Spleen (tissue), 11 donors: ENCODE results near the gene IRF2BPL. TPM values are rescaled to one million over a fixed set of nuclear protein-coding genes. Genes with fewer than 3 reads are reported as not detected.
A peak's percentile ranks its signal among the peaks of the same experiment; 100 is the strongest.

ENCODE experiments used
- DNase-seq: peaks from one replicate; pipeline ENCODE4 v3.0.0-alpha.2; 2020
- H3K27ac ChIP-seq, 8 donors: fragments of 200-600 bp; sonication (generic) in 7 of 8; 1 replicate in 4 of 8; 2 replicates in 4 of 8; pipeline versions ENCODE4 v1.5.0 to v1.8.0; 2016 to 2021; ENCODE audit warnings: inconsistent platforms in 4 of 8, mild to moderate bottlenecking in 4 of 8, moderate library complexity in 1 of 8
- H3K27me3 ChIP-seq, 7 donors: fragments of 200-600 bp; sonication (generic) in 6 of 7; replicated peaks in 1 of 7; 1 replicate in 4 of 7; 2 replicates in 3 of 7; pipeline versions ENCODE4 v1.5.0 to v1.8.0; 2016 to 2021; ENCODE audit warnings: inconsistent platforms in 3 of 7, mild to moderate bottlenecking in 1 of 7
- H3K36me3 ChIP-seq, 6 donors: fragments of 200-600 bp; sonication (generic) in 5 of 6; 1 replicate in 4 of 6; 2 replicates in 2 of 6; pipeline versions ENCODE4 v1.5.0 to v1.8.0; 2016 to 2021; ENCODE audit warnings: inconsistent platforms in 2 of 6
- H3K4me1 ChIP-seq, 6 donors: fragments of 200-600 bp; sonication (generic) in 5 of 6; 1 replicate in 3 of 6; 2 replicates in 3 of 6; pipeline versions ENCODE4 v1.5.0 to v1.8.0; 2016 to 2021; ENCODE audit warnings: inconsistent platforms in 3 of 6
- H3K4me3 ChIP-seq, 8 donors: fragments of 200-600 bp; sonication (generic) in 7 of 8; 1 replicate in 4 of 8; 2 replicates in 4 of 8; pipeline versions ENCODE4 v1.5.0 to v1.8.0; 2016 to 2021; ENCODE audit warnings: inconsistent platforms in 4 of 8, mild to moderate bottlenecking in 4 of 8, moderate library complexity in 2 of 8
- H3K9me3 ChIP-seq, 8 donors: fragments of 200-600 bp; sonication (generic) in 7 of 8; 1 replicate in 4 of 8; 2 replicates in 4 of 8; pipeline versions ENCODE4 v1.5.0 to v1.8.0; 2016 to 2021; ENCODE audit warnings: inconsistent platforms in 4 of 8
- CTCF ChIP-seq, 11 experiments: fragments of 200-600 bp in 7 of 11; fragments of 450-650 bp in 4 of 11; sonication (generic) in 4 of 11; IDR thresholded peaks in 8 of 11; conservative IDR thresholded peaks in 3 of 11; 1 replicate in 7 of 11; 2 replicates in 4 of 11; pipeline versions ENCODE4 v1.4.0 to v1.8.0; 2016 to 2021; ENCODE audit warnings: antibody characterized with exemption in 11 of 11, inconsistent platforms in 4 of 11, mild to moderate bottlenecking in 1 of 11
- POLR2A ChIP-seq, 3 donors: fragments of 450-650 bp; IDR thresholded peaks; one replicate each; pipeline ENCODE4 v1.5.1; 2017; ENCODE audit warnings: antibody characterized with exemption in 3 of 3, mild to moderate bottlenecking in 1 of 3
- POLR2AphosphoS5 ChIP-seq, 3 donors: sonication (generic); formaldehyde crosslinking; IDR thresholded peaks; one replicate each; pipeline ENCODE4 v1.5.1; 2017; ENCODE audit warnings: antibody characterized with exemption in 3 of 3
- WGBS, 5 donors: extraction: QIAGEN DNeasy Blood & Tissue Kit in 3 of 5; methylation state at CpG; one replicate each; pipeline versions ENCODE4 v1.1.5 to v1.1.7; 2013 to 2018; 5-methylcytosine and 5-hydroxymethylcytosine counted together
- intact Hi-C: fragments of 100-400 bp; cut with DNase I; formaldehyde crosslinking; loops from one replicate; pipeline ENCODE4 v1.15.0; 2023; ENCODE audit warnings: low total_unique reads
- polyA plus RNA-seq, 3 donors: library from polyadenylated mRNA; stranded (reverse); fragments of 200-250 nt; gene quantifications; one replicate each; pipeline ENCODE4 v1.2.1, GENCODE V29; 2013
- total RNA-seq, 7 donors: library from RNA; depleted of rRNA in 3 of 7; stranded (reverse); fragments of >200 nt in 3 of 7; fragmentation: NEBNext Ultra II Directional in 4 of 7; extraction: Animal tissue kit (Norgen Biotek cat#: 25700) in 4 of 7; gene quantifications; one replicate each; pipeline versions ENCODE4 v1.1.0 to v1.2.1, GENCODE V29; 2016 to 2021
- donor health status: healthy with polysubstance abuse.
- donor health status: DM: no; HTN: no; CAD: no; lungs with moderate emphysema.
- donor health status: DM: no; HTN: no; CAD: no.
- donor health status: Bipolar disorder and iron deficiency.
- donor health status: healthy.
- donor health status: DM: no; HTN: no; CAD: no.
- donor health status: DM: yes; HTN: yes; CAD: no.

The IRF2BPL gene
- total and polyA plus RNA-seq, 10 donors = 4.1 to 62.7 (median 46.2) TPM

GRCh38 chr14:77043177-77043983 lies 14.9 kb upstream of the IRF2BPL start:
- Histone ChIP-seq H3K27ac (peak overlapping the region; percentile 90 to 100 (median 98)), H3K27me3 (no peaks in the 10 kb centered on the region), H3K4me1 (peaks cover 62 to 99% (median 89%) of the 10 kb centered on the region in 6 donors), H3K36me3 (no peaks in the 10 kb centered on the region), H3K4me3 (peak overlapping the region in 1 of 8 donors; percentile 13), H3K9me3 (no peaks in the 10 kb centered on the region)
- intact Hi-C loops = no loop called here
- 22 to 37% (median 27%) methylated on average over 10 of the region's 10 CpGs for WGBS, 5 donors
- TF ChIP-seq POLR2AphosphoS5 (IDR thresholded peaks at IDR 0.05) (peak in 1 of 3 donors; percentile 77), CTCF (IDR thresholded peaks at IDR 0.05 in 8 of 11, conservative IDR thresholded peaks at IDR 0.05 in 3 of 11) (no peak)
- DNase-seq = peak; percentile 83

- peaks cover 75 to 100% (median 98%) of the 10 kb centered on the region in 6 donors for H3K4me1 ChIP-seq
- WGBS, 5 donors = 37 to 51% (median 41%) methylated on average over 13 to 14 of the region's 14 CpGs
Observed at GRCh38 chr14:77041881-77042545, 13.5 kb upstream of the IRF2BPL start.

GRCh38 chr14:77040741-77041653 lies 12.5 kb upstream of the IRF2BPL start:
- WGBS, 5 donors = 23 to 31% (median 24%) methylated on average over 23 of the region's 23 CpGs
- intact Hi-C loops = no loop called here

More at GRCh38 chr14:77041881-77042545, 13.5 kb upstream of the IRF2BPL start:
- Histone ChIP-seq H3K36me3 (no peaks in the 10 kb centered on the region), H3K27me3 (no peaks in the 10 kb centered on the region), H3K27ac (peak overlapping the region; percentile 90 to 100 (median 98)), H3K4me3 (no peak overlapping the region), H3K9me3 (no peaks in the 10 kb centered on the region)
- intact Hi-C loops = no loop called here
- DNase-seq = no peak
- TF ChIP-seq CTCF (IDR thresholded peaks at IDR 0.05 in 8 of 11, conservative IDR thresholded peaks at IDR 0.05 in 3 of 11) (no peak), POLR2AphosphoS5 (IDR thresholded peaks at IDR 0.05) (peak in 1 of 3 donors; percentile 41), POLR2A (IDR thresholded peaks at IDR 0.05) (no peak)

More at GRCh38 chr14:77040741-77041653, 12.5 kb upstream of the IRF2BPL start:
- H3K36me3 ChIP-seq = no peaks in the 10 kb centered on the region
- no peaks in the 10 kb centered on the region for H3K9me3 ChIP-seq
- H3K27me3 ChIP-seq = no peaks in the 10 kb centered on the region
- H3K4me3 ChIP-seq = peak overlapping the region in 7 of 8 donors; percentile 4 to 63 (median 28)
- TF ChIP-seq POLR2A (IDR thresholded peaks at IDR 0.05) (no peak), POLR2AphosphoS5 (IDR thresholded peaks at IDR 0.05) (peak in 1 of 3 donors; percentile 4), CTCF (IDR thresholded peaks at IDR 0.05 in 8 of 11, conservative IDR thresholded peaks at IDR 0.05 in 3 of 11) (no peak)
- H3K27ac ChIP-seq = peak overlapping the region; percentile 90 to 100 (median 98)
- no peak for DNase-seq
- H3K4me1 ChIP-seq = peaks cover 81 to 100% (median 98%) of the 10 kb centered on the region in 6 donors
